ENCODE measurements around the gene DNAJC11. TPM values are rescaled to one million over a fixed set of nuclear protein-coding genes. Genes with fewer than 3 reads are reported as not detected.
A peak's percentile ranks its signal among the peaks of the same experiment; 100 is the strongest.

The DNAJC11 gene
- total RNA-seq, 1 donor from 2014 or later = 74.1 TPM

DNA sequence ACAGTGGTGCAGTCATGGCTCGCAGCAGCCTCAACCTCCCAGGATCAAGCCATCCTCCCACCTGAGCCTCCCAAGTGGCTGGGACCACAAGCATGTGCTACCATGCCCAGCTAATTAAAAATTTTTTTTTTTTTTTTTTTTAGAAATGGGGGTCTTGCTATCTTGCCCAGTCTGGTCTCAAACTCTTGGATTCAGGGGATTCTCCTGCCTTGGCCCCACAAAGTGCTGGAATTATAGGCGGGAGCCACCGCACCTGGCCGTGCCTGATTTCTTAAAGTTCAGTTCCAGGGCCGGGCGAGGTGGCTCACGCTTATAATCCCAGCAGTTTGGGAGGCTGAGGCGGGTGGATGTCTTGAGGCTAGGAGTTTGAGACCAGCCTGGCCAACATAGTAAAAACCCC, 70.6 kb downstream of the DNAJC11 start:
- Mint-ChIP-seq H3K4me3 (ENCODE audit: unreplicated experiment) (no peak overlapping the region), H3K27me3 (ENCODE audit: unreplicated experiment) (peaks cover 10% of the 10 kb centered on the region), H3K36me3 (ENCODE audit: unreplicated experiment) (no peaks in the 10 kb centered on the region), H3K27ac (ENCODE audit: unreplicated experiment) (no peak overlapping the region), H3K9me3 (ENCODE audit: unreplicated experiment) (peaks cover 9% of the 10 kb centered on the region), H3K4me1 (ENCODE audit: low read depth, unreplicated experiment) (peaks cover 14% of the 10 kb centered on the region)
- TF ChIP-seq, protein P1, sequence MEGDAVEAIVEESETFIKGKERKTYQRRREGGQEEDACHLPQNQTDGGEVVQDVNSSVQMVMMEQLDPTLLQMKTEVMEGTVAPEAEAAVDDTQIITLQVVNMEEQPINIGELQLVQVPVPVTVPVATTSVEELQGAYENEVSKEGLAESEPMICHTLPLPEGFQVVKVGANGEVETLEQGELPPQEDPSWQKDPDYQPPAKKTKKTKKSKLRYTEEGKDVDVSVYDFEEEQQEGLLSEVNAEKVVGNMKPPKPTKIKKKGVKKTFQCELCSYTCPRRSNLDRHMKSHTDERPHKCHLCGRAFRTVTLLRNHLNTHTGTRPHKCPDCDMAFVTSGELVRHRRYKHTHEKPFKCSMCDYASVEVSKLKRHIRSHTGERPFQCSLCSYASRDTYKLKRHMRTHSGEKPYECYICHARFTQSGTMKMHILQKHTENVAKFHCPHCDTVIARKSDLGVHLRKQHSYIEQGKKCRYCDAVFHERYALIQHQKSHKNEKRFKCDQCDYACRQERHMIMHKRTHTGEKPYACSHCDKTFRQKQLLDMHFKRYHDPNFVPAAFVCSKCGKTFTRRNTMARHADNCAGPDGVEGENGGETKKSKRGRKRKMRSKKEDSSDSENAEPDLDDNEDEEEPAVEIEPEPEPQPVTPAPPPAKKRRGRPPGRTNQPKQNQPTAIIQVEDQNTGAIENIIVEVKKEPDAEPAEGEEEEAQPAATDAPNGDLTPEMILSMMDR (IDR thresholded peaks at IDR 0.05; ENCODE audit: partially characterized antibody, unreplicated experiment) = no peak
- no peak for DNase-seq

DNA sequence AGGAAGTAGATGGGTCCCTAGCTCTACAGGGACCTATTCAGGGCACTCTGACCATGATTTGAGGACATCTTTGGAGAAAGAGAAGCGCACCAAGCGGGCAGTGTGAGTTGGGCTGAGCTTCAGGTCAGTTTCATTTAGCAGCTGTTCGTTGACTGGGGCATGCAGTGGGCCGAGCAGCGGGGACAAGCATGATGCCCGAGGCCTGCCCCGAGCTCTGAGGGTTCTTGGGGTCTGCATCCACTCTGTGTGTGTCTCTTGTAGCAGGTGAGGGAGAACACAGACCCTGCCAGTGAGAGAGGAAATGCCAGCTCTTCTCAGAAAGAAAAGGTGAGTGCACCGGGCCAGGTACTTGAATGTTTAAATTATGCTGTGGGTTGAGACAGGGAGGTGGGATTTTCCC, 71.6 kb downstream of the DNAJC11 start:
- Mint-ChIP-seq H3K4me3 (ENCODE audit: unreplicated experiment) (no peak overlapping the region), H3K27me3 (ENCODE audit: unreplicated experiment) (peaks cover 10% of the 10 kb centered on the region), H3K4me1 (ENCODE audit: low read depth, unreplicated experiment) (peaks cover 14% of the 10 kb centered on the region), H3K36me3 (ENCODE audit: unreplicated experiment) (no peaks in the 10 kb centered on the region), H3K9me3 (ENCODE audit: unreplicated experiment) (peaks cover 10% of the 10 kb centered on the region), H3K27ac (ENCODE audit: unreplicated experiment) (no peak overlapping the region)
- no peak for DNase-seq
- TF ChIP-seq, protein P1 (IDR thresholded peaks at IDR 0.05; ENCODE audit: partially characterized antibody, unreplicated experiment) = no peak

DNA sequence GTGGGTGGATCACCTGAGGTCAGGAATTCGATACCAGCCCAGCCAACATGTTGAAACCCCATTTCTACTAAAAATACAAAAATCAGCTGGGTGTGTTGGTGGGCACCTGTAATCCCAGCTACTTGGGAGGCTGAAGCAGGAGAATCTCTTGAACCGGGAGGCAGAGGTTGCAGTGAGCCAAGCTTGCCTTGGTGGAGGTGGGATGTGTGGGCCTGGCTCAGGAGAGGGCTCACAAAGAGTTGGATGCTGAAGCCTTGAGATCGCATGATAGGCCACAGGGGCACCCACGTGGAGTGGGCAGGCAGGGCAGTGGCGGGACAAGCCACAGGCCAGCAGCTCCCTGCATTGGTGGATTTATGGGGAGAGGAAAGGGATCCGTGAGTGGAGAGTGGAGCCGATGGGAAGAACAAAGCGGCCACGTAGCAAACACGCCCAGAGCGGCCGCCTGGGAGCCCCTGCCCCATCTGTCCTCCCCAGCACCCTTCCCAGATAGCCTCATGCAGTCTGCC, 72.6 kb downstream of the DNAJC11 start:
- DNase-seq = no peak
- H3K27me3 Mint-ChIP-seq (ENCODE audit: unreplicated experiment) = peaks cover 13% of the 10 kb centered on the region
- TF ChIP-seq, protein P1 (IDR thresholded peaks at IDR 0.05; ENCODE audit: partially characterized antibody, unreplicated experiment) = no peak
- H3K9me3 Mint-ChIP-seq (ENCODE audit: unreplicated experiment) = peaks cover 7% of the 10 kb centered on the region
- H3K27ac Mint-ChIP-seq (ENCODE audit: unreplicated experiment) = no peak overlapping the region
- peaks cover 10% of the 10 kb centered on the region for H3K4me1 Mint-ChIP-seq (ENCODE audit: low read depth, unreplicated experiment)
- H3K36me3 Mint-ChIP-seq (ENCODE audit: unreplicated experiment) = no peaks in the 10 kb centered on the region
- no peak overlapping the region for H3K4me3 Mint-ChIP-seq (ENCODE audit: unreplicated experiment)

DNA sequence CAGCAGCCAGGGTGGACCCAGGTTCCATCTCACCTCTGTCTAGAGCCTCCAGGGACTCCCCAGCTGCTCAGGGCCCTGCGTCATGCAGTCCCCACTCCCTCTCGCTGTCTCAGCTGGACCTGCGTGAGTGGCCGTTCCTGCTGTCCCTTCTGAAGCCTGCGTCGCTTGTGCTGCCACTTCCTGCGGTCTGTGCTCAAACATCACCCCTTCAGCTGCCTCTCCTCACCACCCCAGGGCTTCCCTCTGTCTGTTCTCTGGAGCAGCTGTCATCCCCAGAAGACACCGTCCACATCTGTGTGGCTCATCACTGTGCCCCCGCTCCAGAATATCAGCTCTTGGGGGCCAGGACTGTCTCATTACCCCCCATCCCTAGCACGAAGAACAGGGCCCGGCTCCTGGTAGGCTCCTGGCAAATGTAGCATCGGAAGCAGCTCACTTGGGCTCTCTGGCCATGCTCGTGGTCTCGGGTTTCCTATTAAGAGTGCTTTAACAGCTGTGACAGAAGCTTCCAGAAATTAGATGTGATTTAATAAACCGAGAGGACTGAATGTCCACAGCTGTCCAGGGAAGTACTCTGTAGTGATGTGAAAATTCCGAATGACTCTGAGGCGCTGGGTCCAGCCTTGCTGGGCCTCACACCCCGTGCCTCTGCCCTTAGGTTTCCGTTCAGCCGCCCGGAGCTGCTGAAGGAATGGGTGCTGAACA, 73.6 kb downstream of the DNAJC11 start:
- Mint-ChIP-seq H3K27ac (ENCODE audit: unreplicated experiment) (peak overlapping the region; percentile 80), H3K9me3 (ENCODE audit: unreplicated experiment) (peaks cover 10% of the 10 kb centered on the region), H3K4me1 (ENCODE audit: low read depth, unreplicated experiment) (peaks cover 11% of the 10 kb centered on the region), H3K27me3 (ENCODE audit: unreplicated experiment) (peaks cover 10% of the 10 kb centered on the region), H3K4me3 (ENCODE audit: unreplicated experiment) (peak overlapping the region; percentile 61), H3K36me3 (ENCODE audit: unreplicated experiment) (no peaks in the 10 kb centered on the region)
- TF ChIP-seq, protein P1 (IDR thresholded peaks at IDR 0.05; ENCODE audit: partially characterized antibody, unreplicated experiment) = no peak
- no peak for DNase-seq

DNA sequence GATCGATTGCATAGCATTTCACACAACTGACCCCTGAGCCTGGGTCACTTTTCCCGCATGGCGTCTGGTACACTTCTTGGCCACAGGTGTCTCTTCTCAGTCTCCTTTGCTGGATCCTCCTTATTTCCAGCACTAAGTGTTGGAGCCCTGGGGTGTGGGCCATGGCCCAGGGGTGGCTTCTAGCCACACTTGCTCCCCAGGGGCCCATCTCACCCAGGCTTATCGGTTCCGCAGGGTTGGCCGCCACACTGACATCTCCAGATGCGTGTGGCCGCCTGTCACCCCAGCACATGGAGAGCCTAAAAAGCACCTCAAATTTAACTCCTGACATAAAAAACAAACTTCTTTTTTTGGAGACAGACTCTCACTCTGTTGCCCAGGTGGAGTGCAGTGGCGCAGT, 74.6 kb downstream of the DNAJC11 start:
- H3K36me3 Mint-ChIP-seq (ENCODE audit: unreplicated experiment) = no peaks in the 10 kb centered on the region
- no peak overlapping the region for H3K27ac Mint-ChIP-seq (ENCODE audit: unreplicated experiment)

More for the DNA sequence above, 74.6 kb downstream of the DNAJC11 start:
- Mint-ChIP-seq H3K4me3 (ENCODE audit: unreplicated experiment) (peak overlapping the region; percentile 95), H3K9me3 (ENCODE audit: unreplicated experiment) (peaks cover 10% of the 10 kb centered on the region), H3K4me1 (ENCODE audit: low read depth, unreplicated experiment) (peaks cover 11% of the 10 kb centered on the region), H3K27me3 (ENCODE audit: unreplicated experiment) (peaks cover 10% of the 10 kb centered on the region)
- TF ChIP-seq, protein P1 (IDR thresholded peaks at IDR 0.05; ENCODE audit: partially characterized antibody, unreplicated experiment) = no peak
- no peak for DNase-seq
